Measurements from ENCODE around the gene ASIC2.

GRCh38 chr17:33316746-33317145, 23.7 kb upstream of the ASIC2 start:
- no peak for TF ChIP-seq HDGF (IDR thresholded peaks at IDR 0.05; ENCODE audit: borderline replicate concordance)
- TF ChIP-seq BHLHE40 (IDR thresholded peaks at IDR 0.05; ENCODE audit: borderline replicate concordance) = no peak
- no peak for TF ChIP-seq FOXK2 (IDR thresholded peaks at IDR 0.05)

Measured in HEK293T (cell line).